HG02678 (cell line): ENCODE results near the gene CEP41.
A peak's percentile ranks its signal among the peaks of the same experiment; 100 is the strongest.

Experiments
- ATAC-seq: cut with Tn5 transposase; IDR thresholded peaks from one replicate; pipeline ENCODE4 v1.9.1; 2021; ENCODE audit warnings: mild to moderate bottlenecking, moderate library complexity; ENCODE audit not compliant: unreplicated experiment

Gene CEP41

DNA sequence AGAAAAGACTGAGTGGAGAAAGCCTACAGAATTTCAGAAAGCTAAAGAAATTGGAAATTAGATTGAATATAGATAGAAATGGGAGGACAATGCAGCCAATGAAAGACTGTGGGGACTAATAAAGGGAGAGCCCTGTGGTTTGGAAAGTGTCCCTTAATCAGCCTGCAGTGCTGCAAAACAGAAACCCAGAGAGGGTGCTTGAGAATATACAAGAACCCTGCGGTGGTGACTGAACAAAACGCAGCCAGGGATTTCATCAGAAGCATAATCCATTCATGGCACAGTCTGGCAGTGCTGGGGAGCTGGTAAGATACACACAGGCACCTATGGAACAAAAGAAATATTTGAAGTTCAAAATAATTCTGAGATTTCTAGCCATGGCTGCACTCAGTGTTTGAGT lies 19.1 kb downstream of the CEP41 start:
- ATAC-seq = no peak

DNA sequence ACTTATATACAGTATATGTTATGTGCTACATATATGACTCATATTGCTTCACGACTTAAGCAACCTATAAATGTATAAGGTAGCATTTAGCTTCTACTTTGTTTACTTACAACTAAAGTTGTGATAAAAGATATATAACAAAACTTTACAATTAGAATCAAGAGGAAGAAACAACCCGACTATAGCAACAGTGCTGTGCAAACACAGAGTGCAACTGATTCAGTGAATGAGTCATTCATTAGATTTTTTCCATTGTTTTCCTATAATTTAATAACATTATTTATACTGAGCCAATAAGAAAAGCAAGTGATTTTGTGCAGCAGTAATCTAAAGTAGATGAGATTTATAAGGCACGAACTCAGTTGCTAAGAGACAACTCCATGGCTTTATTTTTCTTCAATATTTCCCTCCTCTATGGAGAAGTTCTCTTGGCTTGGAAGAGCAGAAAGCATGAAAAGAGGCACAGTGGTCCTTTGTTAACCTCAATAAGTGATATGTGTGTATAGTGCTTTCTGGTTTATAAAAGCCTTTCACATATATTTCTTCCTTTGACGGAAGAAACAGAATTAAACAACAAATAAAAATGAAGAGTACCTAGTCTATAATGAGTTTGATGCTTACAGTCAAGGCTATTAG lies 19.8 kb downstream of the CEP41 start:
- no peak for ATAC-seq

DNA sequence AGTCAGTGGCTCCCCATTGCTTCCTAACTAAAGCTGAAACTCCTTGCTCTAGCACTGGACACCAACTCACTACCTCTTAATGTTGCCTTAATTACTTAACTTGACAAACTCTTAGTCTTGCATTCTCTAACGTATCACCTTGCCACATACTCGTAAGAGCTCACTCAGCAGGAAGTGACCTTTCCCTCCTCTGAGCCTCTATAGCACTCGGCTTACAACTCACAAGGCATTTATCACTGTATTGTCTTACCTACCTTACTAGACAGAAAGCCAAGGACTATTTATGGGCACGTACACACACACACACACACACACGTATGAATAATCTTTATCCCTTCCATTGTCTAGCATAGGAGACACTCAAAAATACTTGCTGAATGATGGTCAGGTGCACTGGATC lies 21.2 kb downstream of the CEP41 start:
- ATAC-seq = no peak

DNA sequence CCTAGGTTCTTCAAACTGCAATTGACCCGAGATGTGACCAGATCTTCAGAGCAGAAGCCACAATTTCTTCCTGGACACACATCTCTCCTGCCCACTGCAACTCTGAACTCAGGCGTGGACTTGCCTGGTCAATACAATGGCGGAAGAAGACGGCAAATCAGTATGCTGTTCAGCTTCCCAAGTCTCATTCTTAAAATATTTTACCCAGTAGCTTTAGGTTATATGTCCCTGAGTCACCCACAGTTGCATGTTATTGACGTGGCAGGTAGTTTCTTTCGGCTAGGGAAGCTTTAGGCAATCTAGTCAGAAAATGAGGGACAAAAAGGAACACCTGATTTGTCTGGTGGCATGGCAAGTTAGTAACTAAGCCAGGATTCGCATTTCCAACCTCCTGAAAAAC lies 22.5 kb downstream of the CEP41 start:
- no peak for ATAC-seq

DNA sequence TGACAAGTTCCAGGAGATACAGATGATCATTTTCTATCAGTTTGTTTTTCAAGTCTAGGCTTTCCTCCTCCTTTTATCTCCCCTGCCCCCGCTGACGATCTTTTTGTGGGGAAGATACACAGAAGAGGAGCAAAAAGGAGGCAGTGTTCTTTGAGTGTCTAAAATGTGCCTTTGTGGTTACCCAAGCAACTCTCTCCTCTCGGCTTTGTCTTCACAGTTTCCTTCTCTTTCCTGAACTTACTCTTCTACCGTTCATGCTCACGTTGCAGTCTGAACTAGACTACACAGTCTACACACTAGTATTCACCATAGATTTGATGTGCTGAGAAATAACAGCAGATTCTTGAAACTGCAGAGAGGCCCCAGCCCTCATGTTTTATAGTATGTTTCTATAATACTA lies 23.6 kb downstream of the CEP41 start:
- no peak for ATAC-seq

DNA sequence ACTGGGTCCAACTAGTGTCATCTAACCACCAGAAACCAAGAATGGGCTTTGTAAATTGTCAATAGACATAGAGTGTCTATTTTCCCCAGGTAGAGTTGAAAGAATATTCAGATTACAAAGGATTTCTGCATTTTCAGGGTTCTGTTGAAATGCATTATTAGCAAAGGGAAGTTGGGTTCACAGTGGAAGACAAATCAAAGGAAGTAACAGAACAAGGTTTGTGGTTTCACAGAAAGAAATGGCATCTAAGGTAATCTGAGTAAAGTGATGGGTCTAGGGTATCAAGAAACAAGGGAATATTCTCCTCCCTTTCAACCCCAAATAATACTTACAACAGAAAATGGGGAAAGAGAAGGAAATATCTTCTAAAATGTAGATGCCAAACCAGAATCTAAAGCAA lies 25.8 kb downstream of the CEP41 start:
- ATAC-seq = no peak

DNA sequence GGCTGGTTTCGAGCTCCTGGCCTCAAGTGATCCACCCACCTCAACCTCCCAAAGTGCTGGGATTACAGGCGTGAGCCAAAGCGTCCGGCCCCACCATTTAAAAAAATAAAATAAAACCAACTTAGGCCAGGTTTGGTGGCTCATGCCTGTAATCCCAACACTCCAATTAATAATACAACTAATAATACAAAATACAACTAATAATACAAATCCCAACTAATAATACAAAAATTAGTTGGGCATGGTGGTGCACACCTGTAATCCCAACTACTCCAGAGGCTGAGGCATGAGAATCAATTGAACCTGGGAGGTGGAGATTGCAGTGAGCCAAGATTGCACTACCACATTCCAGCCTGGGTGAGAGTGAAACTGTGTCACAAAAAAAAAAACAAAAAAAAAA lies 27.6 kb downstream of the CEP41 start:
- no peak for ATAC-seq

DNA sequence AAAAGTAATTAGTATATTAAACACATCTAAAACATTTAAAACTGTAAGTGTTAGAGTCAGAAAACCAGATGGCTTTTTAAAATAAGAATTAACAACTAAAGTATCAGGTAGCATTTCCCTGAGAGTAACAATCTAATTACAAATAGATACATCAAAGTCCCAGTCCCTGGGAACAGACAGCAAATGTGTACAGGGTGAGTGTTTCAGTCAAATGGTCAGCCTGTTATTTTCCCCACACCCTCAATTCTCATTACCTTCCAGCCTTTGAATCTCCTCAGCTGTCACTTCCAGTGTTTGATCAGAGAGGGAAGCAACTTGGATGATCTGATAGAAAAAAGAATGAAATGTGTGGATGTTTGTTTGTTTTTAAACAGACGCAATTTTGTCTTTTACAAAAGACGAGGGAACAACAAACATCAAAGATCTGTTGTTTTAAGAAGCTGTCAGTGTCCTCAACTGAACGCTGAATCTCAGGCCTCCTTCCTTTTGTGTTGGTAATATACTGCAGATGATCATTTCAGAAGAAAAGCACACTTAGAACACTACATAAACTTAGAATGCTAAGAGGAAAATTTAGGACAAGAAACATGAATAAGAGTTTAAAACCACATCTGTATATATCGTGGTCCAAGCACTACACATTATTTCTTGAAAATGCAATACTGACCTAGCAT lies 29.8 kb downstream of the CEP41 start:
- ATAC-seq = no peak

DNA sequence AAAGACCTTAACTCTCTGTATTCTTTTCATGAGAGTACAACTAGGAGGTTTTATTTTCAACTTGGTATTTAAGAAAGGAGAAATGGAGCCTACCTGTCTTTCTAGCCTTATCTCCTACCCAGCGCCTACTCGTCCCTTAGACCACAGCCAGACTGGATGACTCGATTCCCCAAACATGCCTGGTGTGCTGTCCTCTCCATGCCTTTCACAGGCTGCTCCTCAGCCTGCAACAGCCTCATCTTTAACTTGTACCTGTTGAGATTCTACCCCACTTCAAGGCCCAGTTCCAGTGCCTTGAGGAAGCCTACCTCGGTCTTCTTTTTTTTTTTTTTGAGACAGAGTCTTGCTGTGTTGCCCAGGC lies 31.1 kb downstream of the CEP41 start:
- no peak for ATAC-seq

DNA sequence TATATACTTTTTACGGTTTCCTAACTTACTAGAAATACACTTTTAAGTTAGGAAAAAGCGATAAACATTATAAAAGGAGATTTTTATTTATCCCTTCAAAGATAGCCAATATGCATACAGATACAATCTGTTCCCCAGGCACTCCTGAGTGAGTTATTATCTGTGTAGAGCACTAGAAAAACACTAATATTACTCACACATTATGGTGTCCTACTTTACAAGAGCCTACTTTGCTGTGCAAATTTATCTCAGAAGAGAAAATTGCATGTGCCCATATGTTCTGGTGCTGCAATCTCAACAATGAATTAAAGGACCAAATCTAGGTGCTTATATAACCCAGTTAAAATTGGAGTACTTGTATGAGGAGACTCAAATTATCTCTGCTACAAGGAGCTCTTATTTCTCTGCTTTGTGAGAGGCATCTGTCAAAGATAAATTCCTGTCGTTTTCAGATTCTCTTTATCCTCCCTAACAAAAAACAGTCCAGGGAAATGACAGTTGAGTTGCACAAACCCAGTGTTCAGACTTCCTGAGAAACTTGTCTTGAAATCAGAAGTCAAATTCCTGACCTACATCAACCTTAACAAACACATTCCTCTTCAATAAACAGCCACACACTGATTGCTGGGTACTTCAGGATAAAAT lies 31.6 kb downstream of the CEP41 start:
- no peak for ATAC-seq

DNA sequence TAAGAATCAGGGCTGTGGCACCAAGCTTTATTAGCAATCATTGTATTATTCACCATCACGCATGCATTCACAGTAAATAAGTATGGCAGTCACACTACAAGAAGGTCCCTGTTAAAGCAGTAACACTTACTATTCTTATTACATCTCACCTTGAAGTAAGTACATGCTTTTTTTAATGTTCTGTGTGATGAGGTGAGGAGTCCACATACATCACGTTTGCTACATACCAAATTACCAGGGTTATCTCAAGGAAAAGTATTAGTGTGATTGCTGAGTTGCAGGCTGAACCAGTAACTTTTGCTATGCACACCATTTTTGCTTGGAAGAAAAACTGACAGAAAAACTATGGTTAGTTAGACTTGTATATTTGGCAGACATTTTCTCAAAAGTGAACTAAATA lies 35.8 kb downstream of the CEP41 start:
- ATAC-seq = no peak

DNA sequence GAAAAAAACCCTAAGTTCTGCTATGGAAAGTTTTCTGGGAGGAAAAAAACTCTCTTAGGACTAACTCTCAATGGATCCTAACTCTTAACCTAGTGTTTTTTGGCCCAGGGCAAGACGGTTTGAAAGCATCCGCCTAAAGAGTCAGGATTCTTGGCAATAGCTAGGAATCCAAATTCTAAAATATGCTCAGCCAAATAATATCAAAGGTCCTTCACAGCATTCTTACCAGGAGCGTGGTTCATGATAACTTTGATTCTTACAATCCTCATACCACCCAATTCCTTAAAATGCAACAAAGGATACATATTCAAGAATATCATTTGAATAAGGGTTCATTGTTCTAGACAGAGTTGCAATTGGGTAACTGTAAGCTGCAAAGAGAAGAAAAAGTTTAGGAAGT lies 39.2 kb downstream of the CEP41 start:
- no peak for ATAC-seq

DNA sequence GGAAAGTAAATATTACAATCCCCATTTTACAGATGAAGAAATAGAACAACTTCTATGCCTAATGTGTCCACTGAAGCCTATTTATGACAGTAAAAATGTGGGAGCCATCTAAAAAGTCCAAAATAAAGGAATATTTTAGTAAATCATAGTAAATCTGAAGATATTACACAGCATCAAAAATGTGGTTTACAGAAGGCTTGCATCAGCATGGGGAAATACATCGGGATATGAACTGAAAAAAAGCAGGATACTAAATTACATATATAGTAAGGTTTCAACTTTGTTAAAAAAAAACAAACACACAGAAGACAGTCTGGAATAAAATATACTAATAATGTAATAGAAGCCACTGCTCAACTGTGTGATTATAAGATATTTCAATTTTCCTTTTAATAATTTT lies 39.7 kb downstream of the CEP41 start:
- ATAC-seq = no peak

DNA sequence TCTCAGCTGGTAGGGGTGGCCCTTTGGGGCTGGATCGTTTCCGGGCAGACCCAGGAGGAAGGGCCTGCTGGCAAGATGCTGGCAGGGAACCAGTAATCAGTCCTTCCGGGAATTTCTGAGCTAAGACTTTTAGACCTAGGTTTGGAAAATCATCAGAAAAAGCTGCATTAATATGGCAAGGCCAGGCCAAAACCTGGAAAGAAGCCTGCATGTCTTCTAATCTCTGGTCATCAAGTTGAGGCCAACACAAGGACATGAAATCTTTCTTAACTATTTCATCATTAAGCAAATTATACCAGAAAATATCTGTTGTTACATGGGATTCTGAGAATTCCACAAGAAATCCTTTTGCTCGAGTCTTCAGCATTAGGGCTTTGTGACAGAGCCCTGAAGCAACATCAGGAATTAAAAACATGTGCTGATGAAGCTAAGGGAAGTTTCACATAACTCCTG lies 40.7 kb downstream of the CEP41 start:
- ATAC-seq = no peak

DNA sequence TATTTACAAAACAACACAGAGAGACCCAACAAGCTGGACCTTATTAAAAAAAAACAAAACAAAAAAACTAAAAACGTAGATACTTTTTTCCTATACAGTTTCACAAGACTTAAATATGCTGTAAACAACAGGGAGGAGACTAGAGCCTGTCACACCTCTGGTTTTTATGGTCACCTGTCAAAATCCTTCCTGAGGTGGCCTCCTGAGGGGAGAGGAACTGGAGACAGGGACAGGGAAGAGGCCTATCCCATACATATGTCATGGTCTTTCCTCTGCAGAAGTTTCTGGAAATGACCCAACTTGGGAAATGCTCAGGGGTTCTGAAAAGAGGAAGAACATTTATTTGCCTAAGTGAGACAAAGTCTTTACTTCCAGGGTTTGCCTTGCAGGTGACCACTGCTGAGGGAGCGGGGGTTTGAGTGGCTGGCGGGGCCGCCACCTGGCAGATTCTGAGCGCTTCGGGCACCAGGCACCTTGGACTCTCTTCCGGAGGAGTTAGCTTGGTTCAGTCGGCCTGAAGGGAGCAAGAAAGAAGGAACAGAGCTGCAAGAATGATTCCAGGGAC lies 42.2 kb downstream of the CEP41 start:
- ATAC-seq = no peak

DNA sequence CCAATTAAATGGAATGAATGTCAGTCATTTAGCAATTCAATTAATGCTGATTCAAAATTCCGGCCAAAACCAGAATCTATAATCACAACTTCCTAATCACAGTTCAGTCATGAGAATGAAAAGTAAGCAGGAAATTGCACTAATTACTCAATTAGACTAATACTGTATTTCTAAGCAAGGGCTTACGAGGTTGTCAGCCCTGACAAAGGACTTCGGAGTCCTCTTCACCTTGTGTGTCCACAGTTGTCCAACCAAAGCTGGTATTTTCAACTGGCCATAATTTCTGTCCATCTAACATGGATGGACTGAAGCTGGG lies 43.1 kb downstream of the CEP41 start:
- no peak for ATAC-seq

DNA sequence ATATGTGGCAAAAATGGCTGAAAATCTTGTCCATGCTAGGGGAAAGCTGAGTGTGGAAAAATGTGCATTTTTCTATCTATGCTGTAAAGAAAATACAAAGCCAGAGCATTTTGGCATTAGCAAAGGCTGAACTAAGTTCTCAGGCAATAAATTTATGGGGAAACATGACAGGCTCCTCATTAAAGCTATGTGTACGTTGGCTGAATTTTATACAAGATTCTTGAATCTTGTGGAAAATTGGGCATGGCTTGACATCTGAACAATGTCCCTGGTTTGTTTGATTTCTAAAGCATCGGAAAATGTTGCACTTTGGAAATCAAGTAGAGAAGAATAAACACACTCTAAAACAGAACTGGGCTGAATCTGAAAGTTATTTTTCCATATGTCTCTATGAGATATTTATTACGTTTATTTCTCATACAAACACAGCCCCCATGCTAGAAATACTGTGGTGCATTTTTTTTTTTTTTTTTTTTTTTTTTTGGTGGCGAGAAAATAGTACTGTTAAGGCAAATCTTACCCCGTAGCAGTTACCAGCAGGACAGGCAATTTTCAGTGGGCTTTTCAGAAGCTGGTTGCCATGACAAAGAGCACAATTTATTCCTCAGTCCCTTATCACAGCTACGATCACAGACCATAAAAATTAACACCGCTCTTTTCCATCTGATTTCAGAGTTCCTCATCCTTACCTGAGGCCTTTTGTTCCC lies 43.6 kb downstream of the CEP41 start:
- ATAC-seq = no peak

DNA sequence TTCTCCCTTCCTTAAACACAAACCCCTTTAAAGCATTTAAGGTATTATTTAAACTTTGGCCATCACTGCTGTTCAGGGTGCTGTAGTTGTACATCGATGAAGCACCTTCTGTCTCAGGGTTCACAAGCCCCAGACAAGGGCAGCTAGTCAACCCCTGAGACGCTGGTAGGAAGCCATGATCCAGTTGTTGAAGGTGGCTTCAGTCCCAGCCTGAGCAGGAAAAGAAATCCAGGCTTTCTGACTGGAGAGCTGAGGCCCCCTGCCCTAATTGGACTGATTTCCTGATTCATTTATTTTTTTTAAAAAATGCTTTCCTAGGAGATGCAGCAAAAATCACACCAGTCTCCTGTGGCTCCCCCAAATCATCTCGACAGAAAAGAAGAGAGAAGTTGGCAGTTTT lies 44.7 kb downstream of the CEP41 start:
- ATAC-seq = no peak

DNA sequence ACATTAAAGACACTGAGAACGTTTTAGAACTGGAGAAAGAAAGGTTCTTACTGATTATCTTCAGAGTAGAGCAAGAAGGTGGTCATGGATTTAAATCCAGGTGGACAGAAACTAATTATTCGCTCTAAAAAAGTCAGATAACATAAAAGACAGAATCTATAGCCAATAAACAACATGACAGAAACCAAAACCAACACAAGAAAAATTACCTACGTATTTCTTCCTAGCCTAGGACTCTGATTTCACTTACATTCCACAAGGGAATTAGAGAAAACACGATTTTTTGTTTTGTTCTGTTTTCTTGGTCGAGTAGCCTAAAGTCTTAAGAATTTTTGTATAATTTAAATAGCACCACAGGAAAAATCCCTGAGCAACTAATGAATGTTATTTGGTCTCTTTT lies 45.4 kb downstream of the CEP41 start:
- ATAC-seq = no peak

DNA sequence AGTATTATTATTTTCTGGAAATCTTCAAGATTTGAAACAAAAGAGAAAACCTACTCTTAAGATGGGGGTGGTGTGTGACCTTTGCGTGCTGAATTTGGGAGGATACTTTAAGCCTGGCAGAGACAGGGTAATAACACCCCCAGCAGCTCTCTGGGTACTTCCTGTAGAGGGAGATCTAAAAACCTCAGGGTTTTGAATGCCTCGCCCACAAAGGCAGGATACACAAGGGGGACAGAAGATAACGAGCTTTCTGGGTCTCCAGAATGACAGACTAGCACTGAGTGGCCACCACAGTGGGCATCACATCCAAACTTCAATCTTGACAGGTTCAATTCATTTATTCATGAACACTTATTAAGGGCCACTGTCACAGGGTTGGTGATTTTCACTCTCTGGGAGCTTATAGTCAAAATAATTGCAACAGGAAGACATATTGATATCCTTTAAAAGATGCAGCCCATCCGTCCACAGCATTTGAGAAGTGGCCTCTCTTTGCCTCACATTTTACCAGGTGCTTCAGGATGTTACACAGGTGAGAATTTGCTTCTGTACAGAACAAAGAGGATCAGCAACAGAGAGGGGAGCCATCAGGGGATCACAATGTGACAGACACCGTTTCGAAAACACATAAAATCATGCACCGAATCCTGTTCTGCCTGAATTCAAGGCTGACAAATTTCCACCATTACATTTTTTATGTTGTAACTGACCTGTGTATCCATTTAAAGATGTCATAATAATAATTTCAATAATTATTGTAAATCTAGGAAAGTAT lies 46.2 kb downstream of the CEP41 start:
- ATAC-seq = peak; percentile 43

DNA sequence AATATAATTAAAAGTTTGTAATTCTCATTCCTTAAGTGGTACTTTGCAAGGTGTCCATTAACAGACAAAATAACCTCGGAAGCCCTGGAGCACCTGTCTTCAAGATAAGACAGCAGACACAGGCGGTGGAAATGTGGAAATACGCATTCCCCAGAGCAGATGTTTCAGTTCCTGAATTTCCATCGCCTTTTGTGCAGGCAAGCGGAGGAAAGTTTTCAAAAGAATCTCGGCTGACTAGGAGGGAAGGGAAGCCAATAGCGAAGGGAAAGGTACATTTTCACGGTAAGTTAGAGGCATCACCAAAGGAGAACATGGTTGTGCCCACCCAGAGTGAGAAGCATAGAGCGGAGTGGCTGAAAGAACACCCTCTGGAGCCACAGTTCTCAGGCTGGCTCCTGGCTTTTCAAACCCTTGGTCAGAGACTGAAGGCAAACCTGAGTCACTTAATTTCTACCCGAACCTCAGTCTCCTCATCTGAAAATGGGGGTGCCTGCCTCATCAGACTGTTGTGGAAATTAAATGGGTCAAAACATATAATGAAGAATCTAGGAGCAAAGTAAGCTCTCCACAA lies 46.9 kb downstream of the CEP41 start:
- ATAC-seq = no peak
